ENCODE measurements around the gene LNP1. TPM values are rescaled to one million over a fixed set of nuclear protein-coding genes. Genes with fewer than 3 reads are reported as not detected.

LNP1 gene
- total and polyA plus RNA-seq, 10 of the 15 experiments (the other 5 are each of a cell fraction or from before 2014, with no cell fraction given): 2.1 to 4.2 (median 2.7) TPM

GRCh38 chr3:100454677-100455076 lies 53.3 kb downstream of the LNP1 start:
- Histone ChIP-seq H3K79me2 (ENCODE audit: control insufficient read depth, insufficient read depth, low read length) (no peaks in the 10 kb centered on the region), H2AFZ (ENCODE audit: control insufficient read depth, low read depth, low read length) (no peak overlapping the region), H3K27me3 (replicated peaks in 1 of 2; ENCODE audit: control insufficient read depth in 2 of 2, insufficient read depth in 2 of 2, low read length in 1 of 2) (no peaks in the 10 kb centered on the region), H3K9me3 (replicated peaks; ENCODE audit: control insufficient read depth, insufficient read depth, low read length) (no peaks in the 10 kb centered on the region), H3K36me3 (ENCODE audit: control insufficient read depth in 2 of 2, insufficient read depth in 2 of 2, low read length in 1 of 2) (no peaks in the 10 kb centered on the region), H3K27ac (ENCODE audit: control insufficient read depth, insufficient read depth) (no peak overlapping the region), H4K20me1 (ENCODE audit: control insufficient read depth, insufficient read depth) (no peaks in the 10 kb centered on the region), H3K4me1 (ENCODE audit: control insufficient read depth, insufficient read depth, low read length) (no peaks in the 10 kb centered on the region), H3K4me2 (ENCODE audit: control insufficient read depth, insufficient read depth) (no peak overlapping the region), H3K9ac (ENCODE audit: control insufficient read depth, insufficient read depth, low read length) (no peak overlapping the region), H3K4me3 (no peak overlapping the region)
- no TSS peak for BruUV-seq (replicated peaks)
- ATAC-seq (no peak), FAIRE-seq (no peak), DNase-seq (ENCODE audit: low read depth, low spot score) (no peak)
- SMC1A ChIA-PET (ENCODE audit: uncharacterized antibody, unreplicated experiment): interaction anchor here (1.4 kb wide), 1 partner anchor 11 kb away, joined by 4 read pairs; no protein-coding TSS in a partner anchor
- 99% methylated on average over 4 of the region's 4 CpGs for WGBS (ENCODE audit: insufficient coverage, insufficient replicate concordance, low lambda C conversion rate, missing lambda C conversion rate)
- CTCF ChIA-PET: no interaction called here
- POLR2A ChIA-PET: no interaction called here
- no peak for TF ChIP-seq JUND (IDR thresholded peaks at IDR 0.05; ENCODE audit: low read depth, low read length)
- TF ChIP-seq RAD51 (IDR thresholded peaks at IDR 0.05): peak; percentile 35; the same call in 1 of the 2 replicates
- intact Hi-C loops (cut with micrococcal nuclease; ENCODE audit: unreplicated experiment) (loop anchor here (5.0 kb wide), 1 partner anchor 622 kb away; no protein-coding TSS in a partner anchor), in situ Hi-C loops (cut with MboI) (no loop called here)
- RAD21 ChIA-PET (ENCODE audit: unreplicated experiment): no interaction called here

GRCh38 chr3:100455841-100456550 lies 54.7 kb downstream of the LNP1 start:
- DNase-seq (ENCODE audit: low read depth, low spot score): no peak
- no peak for ATAC-seq
- no peak overlapping the region for H3K4me2 ChIP-seq (ENCODE audit: control insufficient read depth, insufficient read depth)
- RAD21 ChIA-PET (ENCODE audit: unreplicated experiment): interaction anchor here (1.0 to 1.4 kb wide), 3 partner anchors 134 to 632 kb away, joined by 3 to 5 read pairs (median 4); no protein-coding TSS in a partner anchor
- H3K4me1 ChIP-seq (ENCODE audit: control insufficient read depth, insufficient read depth, low read length): no peaks in the 10 kb centered on the region
- H3K27ac ChIP-seq (ENCODE audit: control insufficient read depth, insufficient read depth): no peak overlapping the region
- POLR2A ChIA-PET: no interaction called here
- H2AFZ ChIP-seq (ENCODE audit: control insufficient read depth, low read depth, low read length): no peak overlapping the region
- FAIRE-seq: no peak
- SMC1A ChIA-PET (ENCODE audit: uncharacterized antibody, unreplicated experiment): interaction anchor here (1.1 to 1.7 kb wide), 4 partner anchors 10 to 139 kb away, joined by 3 to 16 read pairs (median 4); no protein-coding TSS in a partner anchor
- H3K79me2 ChIP-seq (ENCODE audit: control insufficient read depth, insufficient read depth, low read length): no peaks in the 10 kb centered on the region
- H3K27me3 ChIP-seq (replicated peaks in 1 of 2; ENCODE audit: control insufficient read depth in 2 of 2, insufficient read depth in 2 of 2, low read length in 1 of 2): no peaks in the 10 kb centered on the region
- H3K9me3 ChIP-seq (replicated peaks; ENCODE audit: control insufficient read depth, insufficient read depth, low read length): no peaks in the 10 kb centered on the region
- no peaks in the 10 kb centered on the region for H4K20me1 ChIP-seq (ENCODE audit: control insufficient read depth, insufficient read depth)
- H3K4me3 ChIP-seq: no peak overlapping the region
- no peaks in the 10 kb centered on the region for H3K36me3 ChIP-seq (ENCODE audit: control insufficient read depth in 2 of 2, insufficient read depth in 2 of 2, low read length in 1 of 2)
- intact Hi-C loops (cut with micrococcal nuclease; ENCODE audit: unreplicated experiment): loop anchor here (5.0 kb wide), 1 partner anchor 624 kb away; no protein-coding TSS in a partner anchor
- CTCF ChIA-PET: interaction anchor here (0.7 to 2.2 kb wide), 5 partner anchors 8 to 178 kb away, joined by 3 to 10 read pairs (median 3); no protein-coding TSS in a partner anchor
- TF ChIP-seq CREM (IDR thresholded peaks at IDR 0.05; ENCODE audit: low read depth) (no peak), CHD1 (IDR thresholded peaks at IDR 0.05; ENCODE audit: low read depth, low read length) (no peak), WRNIP1 (IDR thresholded peaks at IDR 0.05; ENCODE audit: borderline replicate concordance, low read depth, low read length) (no peak), RELA (IDR thresholded peaks at IDR 0.05; ENCODE audit: borderline replicate concordance, partially characterized antibody) (no peak)
- in situ Hi-C loops (cut with MboI): no loop called here
- 45% methylated on average over 2 of the region's 2 CpGs for WGBS (ENCODE audit: insufficient coverage, insufficient replicate concordance, low lambda C conversion rate, missing lambda C conversion rate)
- no TSS peak for BruUV-seq (replicated peaks)
- H3K9ac ChIP-seq (ENCODE audit: control insufficient read depth, insufficient read depth, low read length): no peak overlapping the region
